Naive thymus-derived CD4-positive, alpha-beta T cell (primary cell): ENCODE measurements around the gene TMCC3. TPM values are rescaled to one million over a fixed set of nuclear protein-coding genes. Genes with fewer than 3 reads are reported as not detected.

ENCODE experiments used
- ATAC-seq: fragments of 150-1000 bp; cut with Tn5 transposase; 2 replicates; pipeline ENCODE4 v1.10.0; 2021; ENCODE audit warnings: mild to moderate bottlenecking, moderate library complexity
- CTCF ChIA-PET: fragments of 350-600 bp; sonication (Branson Sonifier 250); formaldehyde crosslinking; loops from one replicate; lab custom pipeline; 2021; ENCODE audit warnings: antibody characterized with exemption; lab: Charles Lee
- POLR2A ChIA-PET: fragments of 350-600 bp; sonication (Branson Sonifier 250); formaldehyde crosslinking; loops from one replicate; lab custom pipeline; 2021; ENCODE audit warnings: antibody characterized with exemption, inconsistent platforms; lab: Charles Lee
- DNase-seq, 9 donors: peaks; one replicate each; pipeline versions ENCODE4 v3.0.0 to v3.0.0-alpha.2; 2020 to 2022; ENCODE audit warnings: mixed read lengths in 1 of 9
- H3K27ac ChIP-seq: one replicate; pipeline ENCODE4 v1.7.0; 2013; ENCODE audit warnings: mild to moderate bottlenecking, low read depth, low read length, moderate library complexity
- H3K27me3 ChIP-seq, 2 donors: one replicate each; pipeline ENCODE4 v1.7.0; 2013; ENCODE audit warnings: low read length in 2 of 2, mild to moderate bottlenecking in 2 of 2, moderate library complexity in 2 of 2; ENCODE audit not compliant: control insufficient read depth in 2 of 2, insufficient read depth in 2 of 2
- H3K36me3 ChIP-seq, 3 experiments: 1 replicate in 2 of 3; 2 replicates in 1 of 3; pipeline ENCODE4 v1.7.0; 2013; ENCODE audit warnings: low read length in 3 of 3, mild to moderate bottlenecking in 3 of 3, moderate library complexity in 1 of 3; ENCODE audit not compliant: insufficient read depth in 3 of 3, control insufficient read depth in 2 of 3
- H3K4me1 ChIP-seq, 2 donors: one replicate each; pipeline ENCODE4 v1.7.0; 2013; ENCODE audit warnings: low read length in 2 of 2, mild to moderate bottlenecking in 2 of 2, moderate library complexity in 1 of 2; ENCODE audit not compliant: control insufficient read depth in 2 of 2, insufficient read depth in 2 of 2
- H3K4me3 ChIP-seq: 2 replicates; pipeline ENCODE4 v1.7.0; 2013; ENCODE audit warnings: mild to moderate bottlenecking, low read length
- H3K9me3 ChIP-seq, 3 experiments: 1 replicate in 2 of 3; 2 replicates in 1 of 3; pipeline ENCODE4 v1.7.0; 2013; ENCODE audit warnings: low read length in 3 of 3; ENCODE audit not compliant: control insufficient read depth in 2 of 3
- H3K27ac Mint-ChIP-seq, 9 donors: one replicate each; pipeline ENCODE4 v1.8.0; 2020 to 2022; ENCODE audit warnings: mixed read lengths in 9 of 9, mild to moderate bottlenecking in 8 of 9, moderate library complexity in 5 of 9, inconsistent platforms in 2 of 9
- H3K27me3 Mint-ChIP-seq, 5 donors: one replicate each; pipeline ENCODE4 v1.8.0; 2021 to 2022; ENCODE audit warnings: mixed read lengths in 5 of 5, mild to moderate bottlenecking in 1 of 5
- H3K36me3 Mint-ChIP-seq, 5 donors: one replicate each; pipeline ENCODE4 v1.8.0; 2020 to 2022; ENCODE audit warnings: mixed read lengths in 5 of 5, mild to moderate bottlenecking in 3 of 5, inconsistent platforms in 1 of 5
- H3K4me1 Mint-ChIP-seq, 7 donors: one replicate each; pipeline ENCODE4 v1.8.0; 2020 to 2022; ENCODE audit warnings: mixed read lengths in 7 of 7, mild to moderate bottlenecking in 3 of 7, inconsistent platforms in 1 of 7
- H3K4me3 Mint-ChIP-seq, 10 donors: one replicate each; pipeline ENCODE4 v1.8.0; 2020 to 2022; ENCODE audit warnings: mild to moderate bottlenecking in 10 of 10, mixed read lengths in 10 of 10, moderate library complexity in 6 of 10, inconsistent platforms in 2 of 10
- H3K9me3 Mint-ChIP-seq, 11 donors: one replicate each; pipeline ENCODE4 v1.8.0; 2020 to 2022; ENCODE audit warnings: mixed read lengths in 11 of 11, mild to moderate bottlenecking in 4 of 11, inconsistent platforms in 1 of 11, moderate library complexity in 1 of 11
- intact Hi-C, 2 donors: fragments of 100-400 bp; cut with micrococcal nuclease; formaldehyde crosslinking; loops; one replicate each; pipeline ENCODE4 v1.15.1; 2023
- polyA plus RNA-seq, 2 donors: library from polyadenylated mRNA; unstranded; fragments of 300-500 nt; fragmentation: Illumina TruSeq; gene quantifications; one replicate each; pipeline ENCODE4 v1.2.3, GENCODE V29; 2021
- total RNA-seq, 6 experiments: library from RNA in 5 of 6; stranded (reverse) in 5 of 6; gene quantifications; 1 replicate in 5 of 6; 2 replicates in 1 of 6; pipeline ENCODE4 v1.2.3 and lab custom pipeline; 2021 to 2026

TMCC3 gene
- total and polyA plus RNA-seq, 7 experiments from 2014 or later, result 0.08 to 9.7 (median 0.10) TPM; not detected in 2

DNA sequence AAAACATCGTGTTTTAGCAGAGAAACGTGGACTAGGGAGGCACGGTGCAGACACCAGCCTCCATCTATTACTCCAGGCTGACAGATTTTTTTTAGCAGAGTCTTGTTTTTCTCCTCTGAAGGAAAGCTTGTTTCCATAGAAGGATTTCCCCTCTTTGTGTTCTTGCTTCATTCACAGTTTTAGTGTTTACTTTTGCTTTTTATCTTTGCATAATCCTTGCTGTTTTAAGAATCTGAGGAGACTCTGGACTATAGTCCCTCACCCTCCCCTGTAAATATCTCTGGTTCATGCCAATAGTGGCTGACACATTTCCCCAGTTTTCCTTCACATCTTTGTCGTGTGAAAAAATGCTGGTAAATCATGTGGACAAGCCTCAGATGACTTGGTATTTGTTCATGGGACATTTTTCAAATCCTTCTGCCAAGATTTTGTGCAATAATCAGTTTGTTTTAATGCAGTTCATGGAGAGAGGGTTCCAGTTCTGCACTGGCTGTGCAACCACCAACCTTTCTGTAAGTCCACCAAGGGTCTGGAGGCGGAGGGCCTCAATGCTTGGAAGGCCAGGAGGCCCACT is 39.9 kb upstream of the TMCC3 start:
- H3K36me3 Mint-ChIP-seq, result no peaks in the 10 kb centered on the region
- DNase-seq, result no peak
- H3K27ac ChIP-seq, result no peak overlapping the region
- ChIA-PET POLR2A (no interaction called here), CTCF (no interaction called here)
- peaks cover 0 to 6% (median 0%) of the 10 kb centered on the region in 7 donors for H3K4me1 Mint-ChIP-seq
- no peaks in the 10 kb centered on the region for H3K27me3 Mint-ChIP-seq
- no peak overlapping the region for H3K4me3 Mint-ChIP-seq
- no peaks in the 10 kb centered on the region for H3K9me3 Mint-ChIP-seq
- H3K4me1 ChIP-seq, result no peaks in the 10 kb centered on the region
- H3K27ac Mint-ChIP-seq, result no peak overlapping the region
- intact Hi-C loops, result no loop called here
- no peak for ATAC-seq
- H3K9me3 ChIP-seq, result no peaks in the 10 kb centered on the region
- H3K36me3 ChIP-seq, result no peaks in the 10 kb centered on the region
- no peaks in the 10 kb centered on the region for H3K27me3 ChIP-seq
- no peak overlapping the region for H3K4me3 ChIP-seq

DNA sequence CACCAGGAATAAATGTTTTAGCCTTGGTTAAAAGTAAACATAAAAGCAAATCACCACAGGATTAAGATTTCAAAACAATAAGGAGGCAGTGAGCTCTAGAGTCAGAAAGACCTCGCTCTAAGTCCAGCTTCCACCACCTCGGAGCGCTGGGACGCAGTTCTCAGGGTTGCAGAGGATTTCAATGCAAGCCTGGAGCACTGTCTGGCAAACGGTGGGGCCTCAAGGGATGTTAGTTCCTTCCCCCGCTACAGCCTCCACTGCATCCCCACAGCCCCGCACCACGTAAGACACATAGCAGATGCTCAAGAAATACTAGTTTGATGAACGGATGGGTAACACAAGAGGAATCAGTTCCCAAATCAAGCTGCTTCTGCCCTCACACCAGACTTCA is 39.3 kb upstream of the TMCC3 start:
- H3K36me3 Mint-ChIP-seq, result no peaks in the 10 kb centered on the region
- no peak overlapping the region for H3K27ac ChIP-seq
- CTCF ChIA-PET, result no interaction called here

DNA sequence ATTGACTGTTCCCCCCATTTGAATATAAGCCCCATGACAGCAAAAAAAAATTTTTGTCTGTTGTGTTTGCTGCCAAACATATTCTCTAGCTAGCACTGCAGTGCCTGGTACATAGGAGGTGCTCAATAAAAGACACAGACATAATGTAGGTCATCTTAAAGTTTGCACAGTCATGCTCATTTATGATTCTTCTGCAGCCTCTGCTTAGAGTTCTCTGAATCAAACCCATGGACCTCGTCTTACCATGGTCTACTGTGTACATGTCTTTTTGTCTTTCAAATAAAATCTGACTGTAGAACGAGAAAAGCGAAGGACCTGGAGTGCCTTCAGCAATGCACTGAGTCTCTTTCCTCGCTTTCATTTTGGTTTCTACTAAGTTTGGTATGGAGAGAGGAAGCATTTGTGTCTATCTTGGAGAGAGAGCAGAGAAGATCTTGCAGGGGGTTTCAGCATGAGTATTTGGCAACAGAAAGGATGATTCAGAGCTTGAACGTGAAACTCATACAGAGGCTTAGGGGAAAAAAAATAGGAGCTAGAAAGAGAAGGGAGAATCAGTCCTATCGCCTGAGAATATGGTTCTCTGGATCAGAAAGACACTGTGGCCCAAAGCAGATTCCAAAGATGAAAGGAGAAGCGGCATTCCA is 38.8 kb upstream of the TMCC3 start:
- intact Hi-C loops, result no loop called here
- POLR2A ChIA-PET, result no interaction called here
- Histone ChIP-seq H3K4me1 (no peaks in the 10 kb centered on the region), H3K27ac (no peak overlapping the region), H3K36me3 (no peaks in the 10 kb centered on the region), H3K27me3 (no peaks in the 10 kb centered on the region), H3K9me3 (no peaks in the 10 kb centered on the region), H3K4me3 (no peak overlapping the region)
- H3K4me3 Mint-ChIP-seq, result no peak overlapping the region
- H3K36me3 Mint-ChIP-seq, result no peaks in the 10 kb centered on the region
- H3K9me3 Mint-ChIP-seq, result no peaks in the 10 kb centered on the region
- ATAC-seq (peak; percentile 62), DNase-seq (no peak)
- CTCF ChIA-PET, result no interaction called here
- peaks cover 0 to 6% (median 0%) of the 10 kb centered on the region in 7 donors for H3K4me1 Mint-ChIP-seq
- no peak overlapping the region for H3K27ac Mint-ChIP-seq
- no peaks in the 10 kb centered on the region for H3K27me3 Mint-ChIP-seq

More for the DNA sequence above, 39.3 kb upstream of the TMCC3 start:
- Mint-ChIP-seq H3K27me3 (no peaks in the 10 kb centered on the region), H3K9me3 (no peaks in the 10 kb centered on the region), H3K27ac (no peak overlapping the region), H3K4me1 (peaks cover 0 to 6% (median 0%) of the 10 kb centered on the region in 7 donors), H3K4me3 (no peak overlapping the region)
- intact Hi-C loops, result no loop called here
- Histone ChIP-seq H3K4me3 (no peak overlapping the region), H3K27me3 (no peaks in the 10 kb centered on the region), H3K4me1 (no peaks in the 10 kb centered on the region), H3K9me3 (no peaks in the 10 kb centered on the region), H3K36me3 (no peaks in the 10 kb centered on the region)
- POLR2A ChIA-PET, result no interaction called here
- ATAC-seq, result no peak
- no peak for DNase-seq

DNA sequence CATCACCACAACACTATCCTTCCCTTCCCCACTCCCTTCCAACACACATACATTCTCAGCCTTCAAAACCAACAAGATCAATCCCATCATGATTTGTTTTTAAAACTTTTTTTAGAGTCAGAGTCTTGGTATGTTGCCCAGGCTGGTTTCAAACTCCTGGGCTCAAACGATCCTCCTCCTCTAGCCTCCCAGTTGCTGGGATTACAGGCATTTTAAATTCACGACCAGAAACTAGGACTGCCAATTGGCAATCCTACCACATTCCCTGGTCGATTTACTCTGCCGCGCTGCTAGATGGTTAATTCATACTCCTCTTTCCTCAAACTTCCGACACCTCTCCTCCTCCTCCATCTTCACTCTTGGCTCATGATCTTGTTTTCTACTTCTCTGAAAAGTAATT is 37.5 kb upstream of the TMCC3 start:
- ChIA-PET CTCF (no interaction called here), POLR2A (no interaction called here)
- no peak overlapping the region for H3K27ac Mint-ChIP-seq
- H3K36me3 Mint-ChIP-seq, result no peaks in the 10 kb centered on the region
- H3K27me3 ChIP-seq, result no peaks in the 10 kb centered on the region
- intact Hi-C loops, result no loop called here
- no peaks in the 10 kb centered on the region for H3K36me3 ChIP-seq
- no peaks in the 10 kb centered on the region for H3K9me3 Mint-ChIP-seq
- H3K27ac ChIP-seq, result no peak overlapping the region
- no peak overlapping the region for H3K4me3 Mint-ChIP-seq
- H3K4me1 ChIP-seq, result no peaks in the 10 kb centered on the region
- DNase-seq (no peak), ATAC-seq (no peak)
- H3K4me3 ChIP-seq, result no peak overlapping the region
- H3K4me1 Mint-ChIP-seq, result peaks cover 0 to 7% (median 0%) of the 10 kb centered on the region in 7 donors
- no peaks in the 10 kb centered on the region for H3K9me3 ChIP-seq
- H3K27me3 Mint-ChIP-seq, result no peaks in the 10 kb centered on the region

DNA sequence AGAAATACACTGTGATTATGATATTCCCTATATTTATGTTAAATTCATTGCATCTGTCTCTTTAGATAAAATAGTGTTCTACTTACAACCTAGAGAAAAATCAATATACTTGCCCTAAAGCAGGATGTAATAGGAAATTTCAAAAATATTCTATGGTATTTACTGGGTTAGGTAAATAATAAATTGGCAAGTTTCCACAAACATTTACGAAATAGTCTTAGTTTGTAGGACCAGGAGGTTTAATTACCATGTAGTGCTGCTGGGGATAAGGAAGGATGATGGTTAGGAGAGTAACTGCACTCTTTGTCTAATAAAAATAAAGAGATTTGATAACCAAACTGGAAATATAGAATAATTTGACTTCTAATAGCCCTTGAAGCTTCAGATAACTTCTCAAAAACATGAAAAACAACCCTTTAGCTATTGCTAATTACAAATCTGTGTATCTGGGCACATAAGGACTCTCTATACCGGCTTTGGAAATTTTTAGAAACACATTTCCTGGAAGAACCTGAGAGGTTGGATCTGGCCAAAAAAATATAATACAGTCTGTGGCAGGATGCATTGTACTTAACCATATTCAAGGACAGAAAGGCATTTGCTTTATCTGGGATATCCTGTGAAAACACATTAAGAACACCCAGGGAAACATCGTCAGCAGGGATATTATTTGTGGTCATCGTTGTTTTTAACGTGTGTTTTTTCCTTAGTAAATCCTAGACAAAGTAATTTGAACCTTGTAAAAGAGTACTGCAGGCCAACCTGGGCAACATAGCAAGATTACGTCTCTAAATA is 36.7 kb upstream of the TMCC3 start:
- Histone ChIP-seq H3K4me3 (no peak overlapping the region), H3K4me1 (no peaks in the 10 kb centered on the region), H3K9me3 (no peaks in the 10 kb centered on the region), H3K27me3 (no peaks in the 10 kb centered on the region), H3K36me3 (no peaks in the 10 kb centered on the region), H3K27ac (no peak overlapping the region)
- intact Hi-C loops, result no loop called here
- Mint-ChIP-seq H3K27me3 (no peaks in the 10 kb centered on the region), H3K27ac (no peak overlapping the region), H3K4me1 (peaks cover 0 to 11% (median 0%) of the 10 kb centered on the region in 7 donors), H3K4me3 (no peak overlapping the region), H3K9me3 (no peaks in the 10 kb centered on the region), H3K36me3 (no peaks in the 10 kb centered on the region)
- CTCF ChIA-PET, result no interaction called here
- DNase-seq, result no peak
- POLR2A ChIA-PET, result no interaction called here
- no peak for ATAC-seq

DNA sequence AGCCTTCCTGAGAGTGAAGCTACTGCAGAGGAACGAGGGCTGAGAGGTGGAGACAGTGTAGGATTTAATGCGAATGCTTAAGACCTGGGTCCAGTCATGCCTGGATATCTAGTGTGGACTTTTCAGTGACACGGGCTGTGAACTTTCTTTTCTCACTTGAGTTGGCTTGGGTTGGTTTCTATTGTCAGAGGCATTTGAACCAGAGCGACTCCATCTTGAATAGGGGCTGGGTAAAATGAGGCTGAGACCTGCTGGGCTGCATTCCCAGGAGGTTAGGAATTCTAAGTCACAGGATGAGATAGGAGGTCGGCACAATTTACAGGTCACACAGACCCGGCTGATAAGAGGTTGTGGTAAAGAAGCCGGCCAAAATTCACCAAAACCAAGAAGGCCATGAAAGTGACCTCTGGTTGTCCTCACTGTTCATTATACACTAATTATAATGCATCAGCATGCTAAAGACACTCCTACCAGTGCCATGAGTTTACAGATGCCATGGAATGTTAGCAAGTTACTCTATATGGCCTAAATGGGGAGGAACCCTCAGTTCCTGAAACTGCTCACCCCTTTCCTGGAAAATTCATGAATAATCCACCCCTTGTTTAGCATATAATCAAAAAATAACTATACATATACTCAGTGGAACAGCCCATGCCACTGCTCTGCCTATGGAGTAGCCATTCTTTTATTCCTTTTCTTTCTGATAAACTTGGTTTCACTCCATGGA is 34.2 kb upstream of the TMCC3 start:
- Histone ChIP-seq H3K4me3 (no peak overlapping the region), H3K27me3 (no peaks in the 10 kb centered on the region), H3K9me3 (no peaks in the 10 kb centered on the region), H3K4me1 (no peaks in the 10 kb centered on the region), H3K36me3 (no peaks in the 10 kb centered on the region), H3K27ac (no peak overlapping the region)
- Mint-ChIP-seq H3K4me3 (no peak overlapping the region), H3K27me3 (peaks cover 0 to 5% (median 0%) of the 10 kb centered on the region in 5 donors), H3K27ac (no peak overlapping the region), H3K4me1 (peaks cover 0 to 11% (median 0%) of the 10 kb centered on the region in 7 donors), H3K9me3 (peaks cover 0 to 4% (median 0%) of the 10 kb centered on the region in 11 donors), H3K36me3 (peaks cover 0 to 4% (median 0%) of the 10 kb centered on the region in 5 donors)
- POLR2A ChIA-PET, result no interaction called here
- no peak for ATAC-seq
- CTCF ChIA-PET, result no interaction called here
- DNase-seq, result no peak
- intact Hi-C loops, result no loop called here
